Breast epithelium (tissue), 4 donors: ENCODE results near the gene ING5. TPM values are rescaled to one million over a fixed set of nuclear protein-coding genes. Genes with fewer than 3 reads are reported as not detected.
A peak's percentile ranks its signal among the peaks of the same experiment; 100 is the strongest.

Experiments used
- DNase-seq, 2 donors: peaks; one replicate each; pipeline ENCODE4 v3.0.0-alpha.2; 2019; ENCODE audit warnings: low spot score in 2 of 2
- H3K27ac ChIP-seq, 2 donors: fragments of 200-600 bp; sonication (generic) in 1 of 2; one replicate each; pipeline ENCODE4 v1.5.1; 2016 to 2019; ENCODE audit warnings: mild to moderate bottlenecking in 1 of 2
- H3K27me3 ChIP-seq, 2 donors: fragments of 200-600 bp; sonication (generic) in 1 of 2; one replicate each; pipeline versions ENCODE4 v1.5.1 to v1.6.0; 2017 to 2019; ENCODE audit warnings: control low read depth in 1 of 2, mild to moderate bottlenecking in 1 of 2
- H3K36me3 ChIP-seq: fragments of 200-600 bp; one replicate; pipeline ENCODE4 v1.5.1; 2019
- H3K4me1 ChIP-seq, 2 donors: fragments of 200-600 bp; sonication (generic); one replicate each; pipeline ENCODE4 v1.5.1; 2016 to 2019; ENCODE audit warnings: control low read depth in 1 of 2
- H3K4me3 ChIP-seq, 3 donors: fragments of 200-600 bp; sonication (generic); 1 replicate in 2 of 3; 2 replicates in 1 of 3; pipeline ENCODE4 v1.5.1; 2016 to 2019; ENCODE audit warnings: mild to moderate bottlenecking in 3 of 3, moderate library complexity in 2 of 3
- H3K9me3 ChIP-seq, 2 donors: fragments of 200-600 bp; sonication (generic) in 1 of 2; one replicate each; pipeline ENCODE4 v1.5.1; 2016 to 2019; ENCODE audit warnings: control low read depth in 1 of 2
- POLR2A ChIP-seq: fragments of 450-650 bp; IDR thresholded peaks from one replicate; pipeline ENCODE4 v1.6.1; 2016; ENCODE audit warnings: antibody characterized with exemption, mild to moderate bottlenecking, moderate library complexity
- POLR2AphosphoS5 ChIP-seq, 3 donors: sonication (generic); formaldehyde crosslinking; IDR thresholded peaks; one replicate each; pipeline ENCODE4 v1.6.1; 2017; ENCODE audit warnings: antibody characterized with exemption in 3 of 3
- intact Hi-C: fragments of 100-400 bp; cut with DNase I; formaldehyde crosslinking; loops from one replicate; pipeline ENCODE4 v1.15.1; 2023; ENCODE audit warnings: low total_unique reads
- total RNA-seq, 3 donors: library from RNA; depleted of rRNA; stranded (reverse); fragments of >200 nt; gene quantifications; one replicate each; pipeline ENCODE4 v1.1.0, GENCODE V29; 2016
- TF ChIP-seq, protein P1 (sequence below), 3 donors: fragments of 450-650 bp; IDR thresholded peaks; one replicate each; pipeline ENCODE4 v1.5.1; 2016 to 2017; ENCODE audit warnings: antibody characterized with exemption in 3 of 3, mild to moderate bottlenecking in 3 of 3, moderate library complexity in 3 of 3

ING5 gene
- total RNA-seq, 3 donors from 2014 or later: 29.6 to 49.0 (median 45.6) TPM

- intact Hi-C loops: no loop called here
- Histone ChIP-seq H3K9me3 (no peaks in the 10 kb centered on the region), H3K4me3 (no peak overlapping the region), H3K4me1 (no peaks in the 10 kb centered on the region), H3K36me3 (no peaks in the 10 kb centered on the region), H3K27me3 (no peaks in the 10 kb centered on the region), H3K27ac (no peak overlapping the region)
- TF ChIP-seq POLR2A (no peak), POLR2AphosphoS5 (IDR thresholded peaks at IDR 0.05) (no peak)
- TF ChIP-seq, protein P1, sequence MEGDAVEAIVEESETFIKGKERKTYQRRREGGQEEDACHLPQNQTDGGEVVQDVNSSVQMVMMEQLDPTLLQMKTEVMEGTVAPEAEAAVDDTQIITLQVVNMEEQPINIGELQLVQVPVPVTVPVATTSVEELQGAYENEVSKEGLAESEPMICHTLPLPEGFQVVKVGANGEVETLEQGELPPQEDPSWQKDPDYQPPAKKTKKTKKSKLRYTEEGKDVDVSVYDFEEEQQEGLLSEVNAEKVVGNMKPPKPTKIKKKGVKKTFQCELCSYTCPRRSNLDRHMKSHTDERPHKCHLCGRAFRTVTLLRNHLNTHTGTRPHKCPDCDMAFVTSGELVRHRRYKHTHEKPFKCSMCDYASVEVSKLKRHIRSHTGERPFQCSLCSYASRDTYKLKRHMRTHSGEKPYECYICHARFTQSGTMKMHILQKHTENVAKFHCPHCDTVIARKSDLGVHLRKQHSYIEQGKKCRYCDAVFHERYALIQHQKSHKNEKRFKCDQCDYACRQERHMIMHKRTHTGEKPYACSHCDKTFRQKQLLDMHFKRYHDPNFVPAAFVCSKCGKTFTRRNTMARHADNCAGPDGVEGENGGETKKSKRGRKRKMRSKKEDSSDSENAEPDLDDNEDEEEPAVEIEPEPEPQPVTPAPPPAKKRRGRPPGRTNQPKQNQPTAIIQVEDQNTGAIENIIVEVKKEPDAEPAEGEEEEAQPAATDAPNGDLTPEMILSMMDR (IDR thresholded peaks at IDR 0.05): no peak
- no peak for DNase-seq
These were observed 29.3 kb upstream of the ING5 start for GRCh38 chr2:241672243-241673188.

DNA sequence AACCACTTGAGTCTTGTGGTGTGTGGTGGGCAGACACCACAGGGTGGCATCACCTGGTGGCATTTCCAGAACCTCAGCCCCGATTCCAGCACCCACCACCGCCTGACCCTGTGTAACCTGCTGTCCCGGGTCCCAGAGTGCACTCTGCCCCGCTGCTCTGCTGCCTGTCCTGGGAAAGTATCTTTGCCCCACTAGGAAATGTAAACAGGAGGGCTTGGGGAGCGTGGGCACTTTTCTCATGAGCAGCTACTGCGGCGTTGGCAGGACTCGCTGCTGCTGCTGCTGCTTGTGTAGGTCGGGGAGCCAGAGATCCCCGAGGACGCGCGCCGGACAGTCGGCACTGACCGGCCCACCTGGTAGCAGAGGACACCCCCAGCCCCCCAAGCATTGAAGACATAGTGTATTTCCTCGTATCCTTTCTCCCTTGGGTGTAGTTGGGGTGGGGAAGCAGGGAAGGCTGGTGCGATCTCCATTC, 28.6 kb upstream of the ING5 start:
- H3K27ac ChIP-seq: no peak overlapping the region
- no peaks in the 10 kb centered on the region for H3K36me3 ChIP-seq
- no peaks in the 10 kb centered on the region for H3K9me3 ChIP-seq
- no peak for DNase-seq
- H3K27me3 ChIP-seq: no peaks in the 10 kb centered on the region
- intact Hi-C loops: no loop called here
- no peak overlapping the region for H3K4me3 ChIP-seq
- H3K4me1 ChIP-seq: no peaks in the 10 kb centered on the region
- TF ChIP-seq POLR2A (no peak), POLR2AphosphoS5 (IDR thresholded peaks at IDR 0.05) (no peak)
- TF ChIP-seq, protein P1 (IDR thresholded peaks at IDR 0.05): no peak

DNA sequence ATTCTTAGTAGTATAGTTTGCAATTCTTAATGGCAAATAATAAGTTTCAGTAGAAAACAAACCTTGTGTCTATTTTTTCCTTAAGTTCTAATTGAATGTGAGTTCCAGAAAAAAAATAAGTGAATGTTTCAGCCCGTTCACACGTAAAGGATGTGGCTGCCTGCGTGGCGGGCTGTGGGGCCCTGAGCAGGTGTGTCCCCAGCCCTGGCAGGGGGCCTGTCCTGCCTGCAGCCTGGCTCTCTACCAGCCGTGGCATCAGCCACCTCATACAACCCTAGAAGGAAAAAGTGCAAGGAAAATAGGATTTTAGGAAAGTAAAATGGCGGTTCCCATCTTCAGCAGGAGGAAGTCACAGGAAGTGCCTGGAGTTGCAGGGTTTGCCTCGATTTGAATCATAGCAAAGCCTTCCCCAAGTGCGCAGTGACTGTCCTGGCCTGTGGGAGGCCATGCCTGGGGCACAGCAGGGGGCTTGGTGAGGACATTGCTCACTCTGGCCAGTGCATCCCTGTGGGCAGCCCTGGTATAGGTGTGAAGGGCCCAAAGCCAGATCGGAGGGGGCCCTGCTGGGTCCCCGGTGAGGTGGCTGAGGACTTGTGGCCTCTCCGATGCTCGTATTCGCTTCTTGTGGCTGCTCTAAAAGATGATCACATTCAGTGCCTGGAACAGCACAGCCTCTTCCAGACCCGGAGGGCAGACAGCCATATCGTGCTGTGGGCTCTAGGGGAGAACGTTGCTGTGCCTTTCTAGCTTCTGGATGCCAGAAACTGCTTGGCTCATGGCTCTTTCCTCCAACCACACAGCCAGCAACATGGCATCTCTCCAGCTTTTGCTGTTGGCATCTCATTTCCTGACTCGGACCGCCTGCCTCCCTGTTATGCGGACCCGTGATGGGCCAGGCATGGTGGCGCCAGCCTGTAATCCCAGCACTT, 27.8 kb upstream of the ING5 start:
- no peak for DNase-seq
- H3K27me3 ChIP-seq: no peaks in the 10 kb centered on the region
- intact Hi-C loops: no loop called here
- peak overlapping the region; percentile 12 to 29 for H3K27ac ChIP-seq
- TF ChIP-seq, protein P1 (IDR thresholded peaks at IDR 0.05): no peak
- TF ChIP-seq POLR2AphosphoS5 (IDR thresholded peaks at IDR 0.05): no peak
- H3K4me3 ChIP-seq: no peak overlapping the region
- H3K4me1 ChIP-seq: no peaks in the 10 kb centered on the region
- H3K36me3 ChIP-seq: no peaks in the 10 kb centered on the region
- no peaks in the 10 kb centered on the region for H3K9me3 ChIP-seq

DNA sequence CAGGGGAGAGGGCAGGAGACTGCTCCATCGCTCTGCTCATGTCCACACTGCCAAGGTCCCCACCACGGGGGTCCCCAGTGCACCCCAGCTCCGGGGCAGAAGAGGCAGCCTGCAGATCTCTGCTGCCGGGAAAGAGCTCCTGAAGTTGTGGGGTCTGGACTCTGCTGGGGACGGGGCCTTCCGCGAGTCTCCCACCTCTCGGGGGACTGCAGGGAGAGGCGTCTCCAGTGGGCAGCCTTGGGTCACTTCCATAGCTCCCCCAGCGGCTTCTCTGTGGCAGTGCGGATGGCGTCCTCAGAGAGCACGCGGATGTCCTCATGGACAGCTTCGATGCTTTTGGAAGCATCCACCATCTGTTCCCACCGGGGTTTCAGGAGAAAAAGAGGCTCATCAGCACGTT, 26.0 kb upstream of the ING5 start:
- DNase-seq: no peak
- H3K36me3 ChIP-seq: no peaks in the 10 kb centered on the region
- H3K27me3 ChIP-seq: no peaks in the 10 kb centered on the region
- no peaks in the 10 kb centered on the region for H3K9me3 ChIP-seq
- intact Hi-C loops: no loop called here
- no peak overlapping the region for H3K4me3 ChIP-seq
- no peak overlapping the region for H3K27ac ChIP-seq
- no peaks in the 10 kb centered on the region for H3K4me1 ChIP-seq
- no peak for TF ChIP-seq POLR2AphosphoS5 (IDR thresholded peaks at IDR 0.05)
- TF ChIP-seq, protein P1 (IDR thresholded peaks at IDR 0.05): no peak
- no peak for TF ChIP-seq POLR2A
